DOHH2 (cell line): ENCODE measurements around the gene CDH26.

Experiments
- EZH2phosphoT487 ChIP-seq: fragments of 200-600 bp; sonication (generic); IDR thresholded peaks from 2 replicates; pipeline ENCODE4 v1.6.1; 2017; ENCODE audit warnings: borderline replicate concordance, mild to moderate bottlenecking, antibody characterized with exemption, low read length, moderate library complexity, mixed read lengths
- TF ChIP-seq, protein P1 (sequence below): fragments of 200-600 bp; sonication (generic); IDR thresholded peaks from one replicate; pipeline ENCODE4 v1.5.1; 2014; ENCODE audit warnings: antibody characterized with exemption, mild to moderate bottlenecking, low read depth, low read length; ENCODE audit not compliant: poor library complexity, severe bottlenecking

DNA sequence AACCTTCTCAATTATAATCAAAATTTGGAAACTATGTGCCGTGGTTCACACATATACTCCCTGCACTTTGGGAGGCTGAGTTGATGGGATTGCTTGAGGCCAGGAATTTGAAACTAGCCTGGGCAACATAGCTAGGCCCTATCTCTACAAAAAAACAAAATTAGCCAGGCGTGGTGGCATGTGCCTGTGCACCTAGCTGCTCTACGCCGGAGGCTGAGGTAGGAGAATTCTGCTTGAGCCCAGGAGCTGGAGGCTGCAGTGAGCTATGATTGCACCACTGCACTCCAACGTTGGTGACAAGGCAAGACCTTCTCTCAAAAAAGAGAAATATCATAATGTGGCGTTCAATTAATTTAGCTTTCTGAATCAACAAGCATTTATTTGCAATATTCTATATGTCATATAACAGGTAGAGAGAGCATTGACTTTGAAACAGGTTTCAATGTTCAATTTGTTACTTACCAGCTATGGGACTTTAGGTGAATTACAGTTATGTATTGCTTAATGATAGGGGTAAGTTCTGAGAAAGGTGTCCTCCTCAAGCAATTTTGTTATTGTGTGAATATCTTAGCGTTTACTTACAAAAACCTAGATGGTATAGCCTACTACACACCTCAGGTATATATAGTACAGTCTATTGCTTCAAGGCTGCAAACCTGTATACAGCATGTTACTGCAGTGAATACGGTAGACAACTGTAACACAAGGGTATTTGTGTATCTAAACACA lies 22.6 kb upstream of the CDH26 start:
- TF ChIP-seq, protein P1, sequence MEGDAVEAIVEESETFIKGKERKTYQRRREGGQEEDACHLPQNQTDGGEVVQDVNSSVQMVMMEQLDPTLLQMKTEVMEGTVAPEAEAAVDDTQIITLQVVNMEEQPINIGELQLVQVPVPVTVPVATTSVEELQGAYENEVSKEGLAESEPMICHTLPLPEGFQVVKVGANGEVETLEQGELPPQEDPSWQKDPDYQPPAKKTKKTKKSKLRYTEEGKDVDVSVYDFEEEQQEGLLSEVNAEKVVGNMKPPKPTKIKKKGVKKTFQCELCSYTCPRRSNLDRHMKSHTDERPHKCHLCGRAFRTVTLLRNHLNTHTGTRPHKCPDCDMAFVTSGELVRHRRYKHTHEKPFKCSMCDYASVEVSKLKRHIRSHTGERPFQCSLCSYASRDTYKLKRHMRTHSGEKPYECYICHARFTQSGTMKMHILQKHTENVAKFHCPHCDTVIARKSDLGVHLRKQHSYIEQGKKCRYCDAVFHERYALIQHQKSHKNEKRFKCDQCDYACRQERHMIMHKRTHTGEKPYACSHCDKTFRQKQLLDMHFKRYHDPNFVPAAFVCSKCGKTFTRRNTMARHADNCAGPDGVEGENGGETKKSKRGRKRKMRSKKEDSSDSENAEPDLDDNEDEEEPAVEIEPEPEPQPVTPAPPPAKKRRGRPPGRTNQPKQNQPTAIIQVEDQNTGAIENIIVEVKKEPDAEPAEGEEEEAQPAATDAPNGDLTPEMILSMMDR, result no peak
- TF ChIP-seq EZH2phosphoT487, result no peak
